Mucosa of gallbladder (tissue), 1 donor: ENCODE measurements around the gene ZEB2. TPM values are rescaled to one million over a fixed set of nuclear protein-coding genes. Genes with fewer than 3 reads are reported as not detected.

Experiments used
- DNase-seq: peaks from one replicate; pipeline ENCODE4 v3.0.0-alpha.2; 2020; ENCODE audit warnings: low spot score
- total RNA-seq: library from RNA; stranded (reverse); gene quantifications from one replicate; pipeline ENCODE4 v1.2.1, GENCODE V29; 2021
- donor health status: DM: no; HTN: no; CAD: no.

Gene ZEB2
- total RNA-seq, 1 donor from 2014 or later: 91.0 TPM

GRCh38 chr2:144357623-144358373 is 162.1 kb downstream of the ZEB2 start:
- DNase-seq: peak; percentile 11

- DNase-seq: no peak
These were observed 163.5 kb downstream of the ZEB2 start for GRCh38 chr2:144356402-144356801.

- DNase-seq: no peak
These were observed 165.0 kb downstream of the ZEB2 start for GRCh38 chr2:144354953-144355352.

- DNase-seq: no peak
These were observed 168.2 kb downstream of the ZEB2 start for GRCh38 chr2:144351687-144352086.

GRCh38 chr2:144350151-144350802 is 169.6 kb downstream of the ZEB2 start:
- no peak for DNase-seq

- DNase-seq: no peak
These were observed 170.2 kb downstream of the ZEB2 start for GRCh38 chr2:144349674-144350073.

- DNase-seq: no peak
These were observed 171.1 kb downstream of the ZEB2 start for GRCh38 chr2:144348846-144349245.

- DNase-seq: no peak
These were observed 173.7 kb downstream of the ZEB2 start for GRCh38 chr2:144346229-144346628.

- no peak for DNase-seq
These were observed 176.8 kb downstream of the ZEB2 start for GRCh38 chr2:144343145-144343544.

GRCh38 chr2:144341538-144341937 is 178.4 kb downstream of the ZEB2 start:
- DNase-seq: no peak

- no peak for DNase-seq
These were observed 180.9 kb downstream of the ZEB2 start for GRCh38 chr2:144339048-144339447.

- no peak for DNase-seq
These were observed 185.4 kb downstream of the ZEB2 start for GRCh38 chr2:144334551-144334950.
